Endothelial cell of hepatic sinusoid (primary cell): Measurements from ENCODE around the gene PARP14.

Experiments used
- in situ Hi-C: cut with HindIII; loops from 2 replicates; pipeline ENCODE4 v1.10.0; 2017; ENCODE audit warnings: low sequenced_read_pairs

Gene PARP14

GRCh38 chr3:122767540-122768372 is 87.1 kb downstream of the PARP14 start:
- in situ Hi-C loops: no loop called here

DNA sequence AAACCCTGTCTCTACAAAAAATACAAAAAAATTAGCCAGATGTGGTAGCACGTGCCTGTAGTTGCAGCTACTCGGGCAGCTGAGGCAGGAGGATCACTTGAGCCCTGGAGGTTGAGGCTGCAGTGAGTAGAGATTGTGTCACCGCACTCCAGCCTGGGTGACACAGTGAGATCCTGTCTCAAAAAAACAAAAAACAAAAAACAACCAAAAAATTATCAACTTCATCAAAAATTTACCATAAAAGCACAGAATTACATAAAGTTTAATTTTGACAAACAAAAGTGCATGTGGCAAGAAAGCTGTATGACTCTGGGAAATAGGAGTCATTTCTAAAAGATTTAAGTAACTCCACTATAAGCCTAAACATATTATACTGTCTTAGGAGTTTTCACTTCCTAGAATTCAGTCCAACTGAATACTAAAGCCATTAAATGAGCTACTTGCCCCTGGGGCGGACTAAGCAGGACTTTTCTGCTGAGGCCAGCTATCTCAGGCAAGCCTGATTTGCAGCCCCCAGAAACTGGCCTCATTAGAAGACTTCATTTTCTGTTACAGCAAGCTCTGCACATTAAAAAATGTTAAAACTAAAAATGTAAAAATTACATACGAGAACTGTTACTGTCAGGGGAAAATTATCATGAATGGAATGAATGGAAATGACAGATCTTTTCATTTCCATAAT is 90.0 kb downstream of the PARP14 start:
- in situ Hi-C loops: no loop called here

DNA sequence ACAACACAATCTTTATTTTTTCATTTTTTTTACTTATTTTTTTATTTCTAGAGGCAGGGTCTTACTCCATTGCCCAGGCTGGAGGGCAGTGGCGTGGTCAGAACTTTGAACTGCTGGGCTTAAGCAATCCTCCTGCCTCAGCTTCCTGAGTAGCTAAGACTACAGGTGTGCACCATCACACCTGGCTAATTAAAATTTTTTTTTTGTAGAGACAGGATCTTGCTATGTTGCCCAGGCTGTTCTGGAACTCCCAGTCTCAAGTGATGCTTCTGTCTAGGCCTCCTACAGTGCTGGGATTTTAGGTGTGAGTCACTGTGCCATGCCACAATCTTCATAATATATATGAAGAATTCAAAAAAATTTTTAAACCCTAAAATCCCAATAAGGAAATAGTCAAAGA is 92.2 kb downstream of the PARP14 start:
- in situ Hi-C loops: no loop called here

GRCh38 chr3:122773944-122774509 is 93.4 kb downstream of the PARP14 start:
- in situ Hi-C loops: no loop called here

- in situ Hi-C loops: no loop called here
Observed at GRCh38 chr3:122774564-122774963, 93.9 kb downstream of the PARP14 start.

- in situ Hi-C loops: no loop called here
Observed at GRCh38 chr3:122776675-122777468, 96.2 kb downstream of the PARP14 start.

- in situ Hi-C loops: no loop called here
Observed at GRCh38 chr3:122777563-122777962, 96.9 kb downstream of the PARP14 start.
